Stimulated activated CD8-positive, alpha-beta memory T cell treated with anti-CD3 and anti-CD28 coated beads, Interleukin-4, amount 100 ng/mL, for 1 hour (primary cell): ENCODE data around the gene CTTN.
A peak's percentile ranks its signal among the peaks of the same experiment; 100 is the strongest.

Experiments used
- DNase-seq, 2 donors: peaks; one replicate each; pipeline ENCODE4 v3.0.0-alpha.2; 2020; ENCODE audit warnings: low read depth in 2 of 2, low spot score in 1 of 2

Gene CTTN

DNA sequence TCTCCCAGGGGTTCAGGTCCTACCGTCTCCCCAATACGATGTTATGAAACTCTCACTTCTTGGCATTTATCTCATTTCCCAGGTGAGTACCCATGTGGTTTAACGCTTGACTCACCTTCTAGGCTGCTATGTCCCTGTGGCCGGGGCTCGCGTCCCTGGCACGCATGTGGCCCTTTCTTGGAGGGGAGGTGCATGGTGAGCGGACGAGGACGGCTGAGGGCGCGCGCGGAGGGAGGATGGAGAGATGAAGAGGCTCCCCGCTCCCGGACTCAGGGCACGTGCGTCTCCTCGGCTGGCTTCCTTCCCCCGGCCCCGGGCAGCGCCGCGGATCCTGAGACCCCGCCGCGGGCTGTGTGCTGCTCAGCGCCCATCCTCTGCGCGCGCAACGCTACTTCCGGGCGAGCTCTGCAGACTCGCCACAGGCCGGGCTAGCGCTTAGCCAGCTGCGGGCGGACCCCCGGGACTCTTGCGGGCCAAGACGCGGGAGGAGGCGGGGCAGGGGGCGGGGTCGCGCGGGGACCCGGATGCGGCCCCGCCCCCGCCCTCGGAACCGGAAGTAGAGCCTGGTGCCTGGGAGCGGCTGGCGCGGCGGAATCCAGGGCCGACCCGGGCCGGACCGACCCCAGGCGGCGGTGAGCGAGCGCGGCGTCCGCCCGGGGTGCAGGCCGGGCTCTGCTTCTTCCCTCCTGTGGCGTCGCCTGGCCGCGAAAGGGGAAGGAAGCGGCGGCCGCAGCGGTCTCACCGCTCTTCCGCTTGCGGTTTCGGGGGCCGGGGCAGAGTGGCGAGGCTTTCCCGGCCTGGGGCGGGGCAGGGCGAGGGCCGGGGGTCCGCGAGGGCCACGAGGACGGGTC, at the start of gene CTTN:
Gene CTTN, plus strand, starts transcription at position 547 of the 851 bp plus-strand sequence. CDS start 8,769 bp downstream, outside the sequence.
- peak in 1 of 2 donors; percentile 32 for DNase-seq

DNA sequence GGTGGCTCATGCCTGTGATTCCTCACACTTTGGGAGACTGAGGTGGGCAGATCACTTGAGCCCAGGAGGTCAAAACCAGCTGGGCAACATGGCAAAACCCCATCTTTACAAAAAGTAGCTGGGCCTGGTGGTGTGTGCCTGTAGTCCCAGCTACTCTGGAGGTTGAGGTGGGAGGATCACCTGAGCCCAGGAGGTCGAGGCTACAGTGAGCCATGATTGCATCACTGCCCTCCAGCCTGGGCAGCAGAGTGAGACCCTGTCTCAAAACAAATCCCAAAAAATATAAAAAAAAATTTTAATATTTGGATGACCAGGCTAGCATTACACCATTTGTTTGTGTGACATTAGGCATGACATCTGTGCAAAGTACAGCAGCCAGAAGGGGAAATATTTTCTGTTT, 49.7 kb upstream of the CTTN start:
- no peak for DNase-seq

DNA sequence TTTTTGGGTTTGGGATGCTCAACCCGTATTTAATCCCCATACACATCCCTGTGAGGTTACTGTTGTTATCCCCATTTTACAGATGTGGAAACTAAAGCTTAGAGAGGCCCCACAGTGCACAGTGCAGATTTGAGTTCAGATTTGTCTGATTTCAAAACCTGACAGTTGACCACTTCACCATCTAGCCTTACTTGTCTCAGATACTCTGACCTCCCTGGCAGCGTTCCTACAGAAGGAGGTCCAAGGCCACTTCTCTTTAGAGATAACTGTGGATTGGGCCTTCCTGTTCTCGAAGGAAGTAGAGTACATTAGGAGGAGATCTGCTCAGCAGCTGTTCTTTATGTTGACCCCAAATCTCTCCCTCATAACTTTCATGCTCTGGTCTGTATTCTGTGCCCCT, 46.7 kb upstream of the CTTN start:
- DNase-seq: no peak

- DNase-seq: no peak
These were observed 46.2 kb upstream of the CTTN start for GRCh38 chr11:70352100-70352499.

GRCh38 chr11:70352601-70353000, 45.7 kb upstream of the CTTN start:
- no peak for DNase-seq

- no peak for DNase-seq
These were observed 45.0 kb upstream of the CTTN start for GRCh38 chr11:70353329-70353728.

DNA sequence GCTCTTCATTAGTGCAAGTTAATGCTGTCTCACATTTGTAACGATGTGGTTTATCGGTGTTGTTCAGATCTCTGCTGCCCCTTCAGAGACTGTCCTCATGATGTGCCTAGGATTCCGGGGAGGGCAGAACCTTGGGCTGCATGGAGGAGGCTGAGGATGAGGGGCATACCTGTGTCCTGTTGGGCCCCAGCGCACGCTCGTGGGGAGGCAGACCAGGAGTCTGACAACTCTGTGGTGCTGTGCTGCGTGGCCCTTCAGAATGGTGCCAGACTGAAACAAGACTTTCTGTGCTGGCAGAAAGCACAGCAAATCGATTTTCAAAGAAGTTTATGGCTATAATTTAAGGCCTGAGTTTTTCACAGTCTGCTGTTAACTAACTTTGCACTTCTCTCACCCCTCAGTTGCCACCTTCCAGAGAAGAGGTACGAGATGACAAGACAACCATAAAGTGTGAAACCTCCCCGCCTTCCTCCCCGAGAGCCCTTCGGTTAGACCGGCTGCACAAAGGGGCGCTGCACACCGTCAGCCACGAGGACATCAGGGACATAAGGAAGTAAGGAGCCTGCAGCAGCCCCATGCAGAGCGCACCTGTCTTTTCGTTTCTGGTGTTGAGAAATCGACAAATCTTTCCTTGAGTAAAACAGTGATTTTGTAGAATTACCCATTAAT, 44.3 kb upstream of the CTTN start:
- no peak for DNase-seq

GRCh38 chr11:70354629-70355028, 43.7 kb upstream of the CTTN start:
- DNase-seq: no peak

DNA sequence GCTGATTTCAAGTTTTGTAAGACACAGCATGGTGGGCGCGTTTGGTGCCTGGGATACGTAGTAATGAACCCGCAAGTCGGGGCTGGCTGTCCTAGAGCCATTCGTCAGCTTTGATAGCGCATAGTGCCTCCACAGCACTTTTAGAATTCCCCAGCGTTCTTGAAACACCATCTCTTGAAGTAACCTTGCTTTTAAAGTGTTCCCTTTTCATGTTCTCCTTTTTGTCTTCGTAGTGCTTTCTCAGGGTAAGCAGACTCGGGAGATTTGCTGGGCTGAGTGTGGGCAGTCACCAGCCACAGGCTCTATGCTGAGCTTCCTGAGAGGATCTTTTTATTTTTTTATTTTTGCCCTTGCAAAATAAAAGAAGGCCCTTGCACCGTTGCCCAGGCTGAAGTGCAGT, 39.6 kb upstream of the CTTN start:
- no peak for DNase-seq

DNA sequence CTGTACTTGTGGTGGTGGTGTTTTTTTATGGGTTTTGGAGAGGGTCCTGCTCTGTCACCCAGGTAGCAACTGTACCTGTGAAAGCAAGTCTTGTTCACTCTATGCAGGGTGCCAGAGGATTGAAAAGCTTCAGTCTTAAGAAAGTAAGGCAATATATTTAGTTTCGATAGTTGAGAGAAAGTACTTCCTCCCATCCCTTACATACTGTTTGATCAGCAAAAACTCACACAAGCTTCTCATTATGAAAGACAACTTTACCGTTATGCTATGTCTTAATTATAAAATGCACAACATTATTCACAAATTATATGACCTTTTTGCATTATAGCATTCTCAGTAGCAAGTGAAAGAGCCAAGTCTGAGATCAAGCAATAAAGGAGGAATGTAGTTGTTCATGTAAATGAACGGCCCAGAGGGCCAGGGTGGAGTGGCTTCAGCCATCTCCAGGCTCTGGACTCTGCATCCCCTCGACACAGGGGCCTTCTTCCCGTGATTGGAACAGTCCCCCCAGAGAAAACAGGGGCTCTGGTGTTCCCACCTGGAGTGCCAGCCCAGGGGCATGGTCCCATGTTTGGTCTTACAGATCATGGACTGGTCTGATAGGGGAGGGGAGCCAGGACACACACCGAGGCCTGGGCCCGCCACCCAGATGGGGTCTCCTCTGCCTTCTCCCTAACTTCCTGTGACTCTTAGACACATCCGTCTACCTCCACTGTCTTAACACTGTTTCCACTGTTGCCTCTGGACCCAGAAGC, 38.7 kb upstream of the CTTN start:
- DNase-seq: no peak

- DNase-seq: no peak
These were observed 38.1 kb upstream of the CTTN start for GRCh38 chr11:70360211-70360610.

DNA sequence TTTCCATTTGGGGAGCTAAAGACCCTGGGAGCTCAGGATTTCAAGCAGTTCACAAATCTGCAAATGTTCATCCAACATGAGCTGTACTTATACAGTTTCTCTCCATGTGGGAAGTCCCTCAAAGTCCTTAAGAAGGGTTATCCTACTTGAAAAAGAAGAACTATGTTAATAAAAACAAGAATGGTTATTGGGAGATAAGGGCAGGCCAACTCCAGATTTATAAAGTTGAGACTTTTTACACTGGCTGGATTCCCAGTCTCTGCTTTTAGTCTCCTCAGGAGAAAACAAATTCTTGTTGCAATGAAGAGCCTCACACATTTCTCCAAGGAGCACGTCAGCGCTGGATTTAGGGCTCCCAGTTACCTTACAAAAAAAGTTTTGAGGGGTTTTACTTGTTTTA, 34.2 kb upstream of the CTTN start:
- no peak for DNase-seq

DNA sequence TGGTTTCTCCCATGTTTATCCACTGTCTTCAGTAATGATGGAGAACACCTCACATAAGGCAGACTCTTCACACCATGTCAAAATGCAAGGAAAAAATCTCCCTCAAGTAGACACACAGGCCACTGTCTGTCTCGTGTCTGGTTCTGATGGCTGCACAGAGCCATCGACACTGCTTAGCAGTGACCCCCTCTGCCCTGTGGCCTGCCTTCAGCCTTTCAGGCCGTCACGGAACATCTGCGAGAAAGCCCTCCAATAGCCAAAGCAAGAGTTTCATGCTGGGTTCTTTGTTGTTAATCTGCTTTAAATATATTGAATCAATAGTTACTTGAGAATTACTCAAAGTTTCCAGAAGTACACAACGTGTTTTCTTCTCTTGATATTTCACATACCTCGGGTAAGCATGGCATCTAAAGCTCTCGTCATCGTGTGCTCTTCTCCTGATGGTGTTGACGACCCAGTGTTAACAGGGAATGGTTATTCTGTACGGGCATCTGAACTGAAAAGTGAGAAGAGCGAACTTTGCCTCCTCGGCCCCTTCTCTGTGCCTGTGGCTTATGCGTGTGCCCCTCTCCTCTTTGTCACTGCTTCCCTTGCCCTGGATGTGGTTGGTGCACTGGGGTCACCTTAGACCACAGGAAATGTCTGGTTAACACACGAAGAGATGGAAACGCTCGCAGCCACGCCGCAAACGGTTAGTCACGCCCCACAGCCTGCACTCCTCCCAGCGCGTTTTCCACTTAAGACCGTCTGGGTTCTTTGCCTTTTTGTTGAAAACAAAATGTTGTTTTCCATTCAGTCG, 33.4 kb upstream of the CTTN start:
- peak; percentile 29 to 38 for DNase-seq

GRCh38 chr11:70365544-70365927, 32.8 kb upstream of the CTTN start:
- DNase-seq: no peak

- DNase-seq: no peak
These were observed 31.3 kb upstream of the CTTN start for GRCh38 chr11:70367071-70367470.

- DNase-seq: no peak
These were observed 29.4 kb upstream of the CTTN start for GRCh38 chr11:70368961-70369360.

DNA sequence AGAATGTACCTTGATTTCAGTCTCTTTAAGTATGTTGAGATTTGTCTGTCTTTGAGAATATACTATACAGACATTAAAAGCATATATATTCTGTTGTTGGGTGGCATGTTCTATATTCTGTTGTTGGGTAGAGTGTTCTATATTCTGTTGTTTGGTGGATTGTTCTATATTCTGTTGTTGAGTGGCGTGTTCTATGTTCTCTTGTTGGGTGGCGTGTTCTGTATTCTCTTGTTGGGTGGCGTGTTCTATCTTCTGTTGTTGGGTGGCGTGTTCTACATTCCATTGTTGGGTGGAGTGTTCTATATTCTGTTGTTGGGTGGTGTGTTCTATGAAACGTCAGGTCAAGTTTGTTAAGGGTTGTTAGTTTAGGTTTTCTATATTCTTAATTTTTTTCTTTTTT, 27.1 kb upstream of the CTTN start:
- DNase-seq: no peak

DNA sequence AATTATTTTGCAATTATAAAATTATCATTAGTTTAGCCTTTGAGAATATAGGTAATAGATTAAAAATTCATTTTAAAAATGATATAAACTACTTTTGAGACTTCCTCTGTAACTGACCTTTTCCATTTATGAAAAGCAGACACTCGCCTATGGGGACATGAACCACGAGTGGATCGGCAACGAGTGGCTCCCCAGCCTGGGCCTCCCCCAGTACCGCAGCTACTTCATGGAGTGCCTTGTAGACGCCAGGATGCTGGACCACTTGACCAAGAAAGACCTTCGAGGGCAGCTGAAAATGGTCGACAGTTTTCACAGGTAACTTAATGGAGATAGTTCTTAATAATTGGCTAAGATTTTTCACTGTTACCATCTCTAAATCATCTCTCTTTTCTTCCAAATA, 26.3 kb upstream of the CTTN start:
- no peak for DNase-seq

DNA sequence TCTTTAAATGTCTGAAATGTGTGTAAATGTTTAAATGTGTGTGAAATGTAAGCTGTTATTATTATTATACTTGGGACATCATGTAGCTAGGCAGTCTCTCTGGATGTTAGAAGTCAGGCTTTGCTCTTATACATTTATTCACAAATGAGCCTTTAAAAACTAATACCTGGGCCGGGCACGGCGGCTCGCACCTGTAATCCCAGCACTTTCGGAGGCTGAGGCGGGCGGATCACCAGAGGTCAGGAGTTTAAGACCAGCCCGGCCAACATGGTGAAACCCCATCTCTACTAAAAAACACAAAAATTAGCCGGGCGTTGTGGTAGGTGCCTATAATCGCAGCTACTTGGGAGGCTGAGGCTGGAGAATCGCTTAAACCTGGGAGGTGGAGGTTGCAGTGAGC, 21.7 kb upstream of the CTTN start:
- DNase-seq: no peak

GRCh38 chr11:70377645-70378044, 20.7 kb upstream of the CTTN start:
- DNase-seq: no peak

- no peak for DNase-seq
These were observed 19.7 kb upstream of the CTTN start for GRCh38 chr11:70378506-70379134.
